Measurements from ENCODE around the gene VPS26C. TPM values are rescaled to one million over a fixed set of nuclear protein-coding genes. Genes with fewer than 3 reads are reported as not detected.

VPS26C gene
- total and polyA plus RNA-seq, 2 of the 13 experiments (the other 11 are each of a cell fraction or from before 2014, with no cell fraction given): 30.3 to 39.7 TPM

GRCh38 chr21:37272897-37273296, 5.8 kb upstream of the VPS26C start:
- no TSS peak for BruUV-seq (replicated peaks)
- Histone ChIP-seq H2AFZ (ENCODE audit: low read length) (no peak overlapping the region), H3K4me1 (ENCODE audit: insufficient read depth, low read length) (peaks cover 9% of the 10 kb centered on the region), H3K27me3 (ENCODE audit: control insufficient read depth in 1 of 2, insufficient read depth in 2 of 2, low read length in 2 of 2) (no peaks in the 10 kb centered on the region), H3K9me3 (ENCODE audit: low read length) (no peaks in the 10 kb centered on the region), H3K4me3 (replicated peaks in 1 of 3; ENCODE audit: insufficient read depth in 1 of 3, low read depth in 2 of 3, low read length in 3 of 3) (no peak overlapping the region), H3K79me2 (ENCODE audit: insufficient read depth, low read length) (no peaks in the 10 kb centered on the region), H3K4me2 (ENCODE audit: low read depth, low read length) (no peak overlapping the region), H4K20me1 (ENCODE audit: insufficient read depth, low read length) (no peaks in the 10 kb centered on the region), H3K27ac (ENCODE audit: extremely low read length, insufficient read depth, low read length) (no peak overlapping the region), H3K9ac (ENCODE audit: insufficient read depth, low read depth, low read length) (no peak overlapping the region), H3K36me3 (replicated peaks in 1 of 2; ENCODE audit: control insufficient read depth in 1 of 2, insufficient read depth in 2 of 2, low read length in 2 of 2) (no peaks in the 10 kb centered on the region)
- POLR2A ChIA-PET: no interaction called here
- WGBS (ENCODE audit: low lambda C conversion rate): 80% methylated on average over 6 of the region's 6 CpGs
- intact Hi-C loops (cut with micrococcal nuclease; ENCODE audit: unreplicated experiment): no loop called here
- CTCF ChIA-PET (ENCODE audit: low intra/inter-chr PET ratio, low total read pairs): no interaction called here
- in situ Hi-C loops (cut with HindIII; ENCODE audit: extremely low pct_ligation_motif_present, low pct_unique_long_range_greater_than_20kb): no loop called here
- ATAC-seq: no peak
- TF ChIP-seq ZNF646 (CRISPR knock-in tag; IDR thresholded peaks at IDR 0.05) (no peak), HDAC2 (CRISPR knock-in tag; IDR thresholded peaks at IDR 0.05) (no peak), ATM (IDR thresholded peaks at IDR 0.05; ENCODE audit: borderline replicate concordance) (no peak)
- FAIRE-seq: no peak
- DNase-seq (ENCODE audit: low spot score): no peak

All from HepG2 (cell line).